Cardiac fibroblast (primary cell): ENCODE data around the gene KIF19.

ENCODE experiments used
- DNase-seq, 2 donors: peaks; one replicate each; pipeline versions ENCODE4 v3.0.0 to v3.0.0-alpha.2; 2010; ENCODE audit warnings: low read depth in 2 of 2
- H3K4me3 ChIP-seq, 2 donors: replicated peaks in 1 of 2; 1 replicate in 1 of 2; 2 replicates in 1 of 2; pipeline ENCODE4 v1.5.1; 2011; ENCODE audit warnings: low read depth in 2 of 2, low read length in 2 of 2, mild to moderate bottlenecking in 2 of 2, moderate library complexity in 1 of 2
- TF ChIP-seq, protein P1 (sequence below): IDR thresholded peaks from one replicate; pipeline ENCODE4 v1.5.1; 2011; ENCODE audit warnings: low read depth, mild to moderate bottlenecking, low read length, inconsistent platforms

KIF19 gene

DNA sequence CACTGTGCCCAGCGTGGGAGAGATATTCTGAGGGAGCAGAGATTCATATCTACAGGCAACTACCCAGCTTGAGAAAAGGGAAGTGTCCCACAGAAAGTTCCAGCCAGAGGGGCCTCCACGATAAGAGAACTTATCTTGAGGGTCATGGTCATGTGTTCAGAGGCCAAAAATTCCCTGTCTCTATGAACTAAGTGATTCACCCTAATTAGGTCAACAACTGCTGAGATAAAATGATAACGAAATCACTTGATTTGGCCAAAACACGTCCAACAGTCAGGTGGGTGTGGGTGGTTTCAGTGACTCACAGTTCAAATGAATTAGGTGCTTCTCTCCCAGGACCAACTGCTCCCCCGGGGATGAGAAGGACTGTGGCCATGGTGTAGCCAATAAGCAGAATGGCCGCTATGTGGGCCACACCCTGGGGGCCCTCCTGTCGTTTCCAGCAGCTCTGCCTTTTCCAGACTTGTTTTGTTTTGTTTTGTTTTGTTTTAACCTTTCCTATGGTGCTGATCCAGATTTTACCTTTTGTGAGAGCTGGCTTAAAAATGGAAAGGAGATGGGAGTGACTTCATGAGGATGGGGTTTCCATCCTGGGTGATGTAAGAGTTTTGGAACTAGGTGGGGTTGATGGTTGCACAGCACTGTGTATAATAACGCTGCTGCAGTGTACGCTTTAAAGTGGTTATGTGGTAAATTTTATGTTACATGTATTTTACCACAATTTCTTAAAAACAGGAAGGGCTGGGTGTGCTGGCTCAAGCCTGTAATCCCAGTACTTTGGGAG is 43.2 kb upstream of the KIF19 start:
- no peak overlapping the region for H3K4me3 ChIP-seq
- DNase-seq, result no peak
- TF ChIP-seq, protein P1, sequence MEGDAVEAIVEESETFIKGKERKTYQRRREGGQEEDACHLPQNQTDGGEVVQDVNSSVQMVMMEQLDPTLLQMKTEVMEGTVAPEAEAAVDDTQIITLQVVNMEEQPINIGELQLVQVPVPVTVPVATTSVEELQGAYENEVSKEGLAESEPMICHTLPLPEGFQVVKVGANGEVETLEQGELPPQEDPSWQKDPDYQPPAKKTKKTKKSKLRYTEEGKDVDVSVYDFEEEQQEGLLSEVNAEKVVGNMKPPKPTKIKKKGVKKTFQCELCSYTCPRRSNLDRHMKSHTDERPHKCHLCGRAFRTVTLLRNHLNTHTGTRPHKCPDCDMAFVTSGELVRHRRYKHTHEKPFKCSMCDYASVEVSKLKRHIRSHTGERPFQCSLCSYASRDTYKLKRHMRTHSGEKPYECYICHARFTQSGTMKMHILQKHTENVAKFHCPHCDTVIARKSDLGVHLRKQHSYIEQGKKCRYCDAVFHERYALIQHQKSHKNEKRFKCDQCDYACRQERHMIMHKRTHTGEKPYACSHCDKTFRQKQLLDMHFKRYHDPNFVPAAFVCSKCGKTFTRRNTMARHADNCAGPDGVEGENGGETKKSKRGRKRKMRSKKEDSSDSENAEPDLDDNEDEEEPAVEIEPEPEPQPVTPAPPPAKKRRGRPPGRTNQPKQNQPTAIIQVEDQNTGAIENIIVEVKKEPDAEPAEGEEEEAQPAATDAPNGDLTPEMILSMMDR, result no peak

DNA sequence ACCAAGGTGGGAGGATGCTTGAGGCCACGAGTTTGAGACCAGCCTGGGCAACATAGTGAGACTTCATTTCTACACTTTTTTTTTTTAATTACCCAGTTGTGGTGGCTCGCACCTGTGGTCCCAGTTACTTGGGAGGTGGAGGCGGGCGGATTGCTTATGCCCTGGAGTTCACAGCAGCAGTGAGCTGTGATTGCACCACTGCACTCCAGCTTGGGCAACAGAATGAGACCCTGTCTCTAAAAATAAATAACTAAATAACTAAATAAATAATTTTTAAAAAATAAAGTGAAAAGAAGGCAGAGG is 42.7 kb upstream of the KIF19 start:
- H3K4me3 ChIP-seq, result no peak overlapping the region
- TF ChIP-seq, protein P1, result no peak
- DNase-seq, result no peak

DNA sequence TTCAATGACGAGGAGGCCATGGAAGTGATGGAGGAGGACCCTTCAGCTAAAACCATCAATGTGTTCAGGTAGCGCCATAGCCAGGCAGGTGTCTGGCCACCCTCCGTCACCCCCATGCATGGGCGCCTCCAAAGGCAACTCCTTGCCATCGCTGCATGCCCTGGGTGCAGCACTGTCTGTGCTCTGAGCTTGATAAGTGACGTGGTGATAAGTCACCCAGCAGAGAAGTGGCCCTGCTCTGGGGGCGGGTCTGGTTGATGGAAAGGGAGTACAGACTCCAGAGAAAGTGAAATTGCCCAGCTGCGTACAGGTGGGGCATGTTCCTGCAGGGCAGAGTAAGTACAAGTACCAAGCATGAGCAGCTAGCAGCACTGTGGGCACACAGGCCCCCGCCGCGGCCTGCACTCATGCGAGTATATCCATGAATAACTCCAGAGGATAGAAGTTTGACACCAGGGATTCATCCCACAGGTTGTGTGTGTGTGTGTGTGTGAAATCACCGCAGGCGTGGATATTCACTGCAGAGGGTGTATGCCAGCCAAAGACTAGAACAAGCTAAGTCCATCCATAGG is 38.9 kb upstream of the KIF19 start:
- TF ChIP-seq, protein P1, result no peak
- DNase-seq, result no peak
- H3K4me3 ChIP-seq, result no peak overlapping the region

DNA sequence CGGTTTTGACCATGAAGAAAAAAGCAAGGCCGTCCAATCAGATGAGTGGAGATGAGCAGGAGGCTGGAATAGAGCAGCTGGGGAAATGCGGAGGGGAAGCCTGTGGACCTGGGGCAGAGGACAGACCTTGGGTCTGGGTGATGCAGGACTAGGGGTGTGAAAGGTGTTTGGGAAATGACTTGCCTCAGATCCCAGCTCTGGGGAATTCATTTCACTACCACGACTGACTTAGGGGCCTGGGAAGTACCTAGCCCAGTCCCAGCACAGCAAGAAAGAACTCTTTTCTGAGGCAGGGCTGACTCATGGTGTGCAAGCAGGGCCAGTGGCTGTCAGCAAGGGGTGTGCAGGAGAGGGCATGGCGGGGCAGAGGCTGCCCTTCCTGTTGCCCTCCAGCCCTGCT is 37.2 kb upstream of the KIF19 start:
- TF ChIP-seq, protein P1, result no peak
- no peak overlapping the region for H3K4me3 ChIP-seq
- no peak for DNase-seq

DNA sequence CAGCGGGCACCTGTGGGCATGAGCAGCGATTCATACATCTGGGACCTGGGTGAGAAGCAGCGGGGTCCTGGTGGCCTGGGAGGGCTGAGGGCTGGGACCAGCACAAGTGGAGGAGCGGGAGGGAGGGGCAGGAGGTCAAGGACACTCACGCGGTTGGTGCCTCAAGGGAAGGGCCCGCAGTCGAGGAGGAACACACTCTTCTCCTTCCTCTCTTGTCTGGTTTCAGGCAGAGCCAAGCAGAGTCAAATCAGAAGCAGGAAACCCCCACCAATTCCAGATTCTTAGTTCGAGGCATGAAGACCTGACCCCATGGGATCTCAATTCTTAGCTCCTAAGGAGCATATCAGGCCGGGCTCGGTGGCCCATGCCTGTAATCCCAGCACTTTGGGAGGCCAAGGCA is 36.3 kb upstream of the KIF19 start:
- no peak for DNase-seq
- TF ChIP-seq, protein P1, result no peak

DNA sequence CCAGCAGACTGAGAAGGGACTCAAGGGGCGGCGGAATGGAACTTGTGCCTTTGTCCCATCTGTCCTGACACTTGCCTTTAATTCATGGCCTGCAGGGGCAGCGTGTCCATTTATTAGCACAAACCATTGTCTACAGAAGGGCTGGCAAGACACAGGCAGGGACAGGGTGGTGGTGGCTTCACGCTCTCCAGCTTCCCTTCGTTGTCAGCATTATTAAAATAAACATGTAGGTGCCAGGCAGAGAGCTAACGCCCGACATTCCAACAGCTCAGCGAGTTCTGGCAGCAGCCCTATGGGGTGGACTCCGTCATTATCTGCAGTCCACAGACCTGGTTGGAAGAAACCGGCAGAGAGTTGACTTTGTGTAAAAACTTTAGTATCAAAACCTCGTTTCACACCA is 35.7 kb upstream of the KIF19 start:
- DNase-seq, result no peak
- TF ChIP-seq, protein P1, result no peak
- no peak overlapping the region for H3K4me3 ChIP-seq

More for the DNA sequence above, 36.3 kb upstream of the KIF19 start:
- no peak overlapping the region for H3K4me3 ChIP-seq
